ENCODE data around the gene MRPL50. TPM values are rescaled to one million over a fixed set of nuclear protein-coding genes. Genes with fewer than 3 reads are reported as not detected.

The MRPL50 gene
- 11.9 TPM for total RNA-seq

DNA sequence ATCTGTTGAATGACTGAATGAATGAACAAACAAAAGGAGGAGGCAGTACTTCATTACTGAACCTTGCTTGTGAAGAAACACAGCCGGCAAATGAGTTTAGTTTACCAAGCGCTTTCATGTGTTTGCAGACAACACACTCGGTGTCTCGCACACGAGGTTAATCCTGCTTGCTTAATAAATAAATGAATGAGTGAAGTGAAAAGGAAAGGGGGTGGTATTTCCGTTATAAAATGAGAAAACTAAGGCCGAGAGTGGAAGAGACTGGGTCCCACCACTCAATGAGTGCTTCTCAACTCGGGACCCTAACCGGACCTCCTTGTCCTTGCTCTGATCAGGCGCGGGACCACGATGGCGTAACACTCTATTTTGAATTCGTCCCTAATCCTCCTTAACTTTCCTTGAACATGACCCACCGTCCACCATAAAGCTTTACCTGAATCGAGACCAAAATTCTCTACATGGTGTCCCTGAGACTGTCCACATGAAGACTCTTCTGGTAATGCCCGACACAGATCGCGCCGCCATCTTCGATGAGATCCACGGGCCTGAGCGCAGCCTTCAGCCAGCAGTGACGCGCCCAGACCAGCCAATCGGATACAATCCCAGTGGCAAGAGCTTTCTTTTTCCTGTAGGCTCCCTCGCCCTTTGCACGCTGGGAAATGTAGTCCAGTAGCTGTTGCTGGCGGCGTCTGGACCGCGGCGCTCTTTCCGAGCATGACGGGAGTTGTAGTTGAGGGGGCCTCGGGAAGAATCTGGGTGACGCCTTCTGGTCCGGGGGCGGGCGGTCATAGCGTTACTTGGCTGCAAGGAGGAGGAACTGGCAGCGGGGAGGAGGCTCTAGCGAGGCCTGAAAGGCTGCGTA lies at the start of gene MRPL50, which contains the start of gene ZNF189:
TSS of gene MRPL50 (minus strand) at position 551 of the 862 bp plus-strand sequence. CDS start at position 525, 26 bp downstream.
TSS of gene ZNF189 (plus strand) at position 784 of the 862 bp plus-strand sequence. CDS start 306 bp downstream, outside the sequence.
- DNase-seq (ENCODE audit: low spot score): peak; percentile 98

DNA sequence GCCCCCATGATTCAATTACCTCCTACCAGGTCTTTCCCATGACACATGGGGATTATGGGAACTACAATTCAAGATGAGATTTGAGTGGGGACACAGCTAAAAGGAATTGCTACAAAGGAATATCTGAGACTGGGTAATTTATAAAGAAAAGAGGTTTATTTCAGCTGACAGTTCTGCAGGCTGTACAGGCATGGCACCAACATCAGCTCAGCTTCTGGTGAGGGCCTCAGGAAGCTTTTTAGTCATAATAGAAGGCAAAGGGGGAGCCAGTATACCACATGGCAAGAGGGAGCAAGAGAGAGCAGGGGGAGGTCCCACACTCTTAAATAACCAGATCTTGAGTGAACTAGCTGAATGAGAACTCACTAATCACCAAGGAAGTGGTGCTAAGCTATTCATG lies 48.3 kb upstream of the MRPL50 start:
- no peak for DNase-seq (ENCODE audit: low spot score)

DNA sequence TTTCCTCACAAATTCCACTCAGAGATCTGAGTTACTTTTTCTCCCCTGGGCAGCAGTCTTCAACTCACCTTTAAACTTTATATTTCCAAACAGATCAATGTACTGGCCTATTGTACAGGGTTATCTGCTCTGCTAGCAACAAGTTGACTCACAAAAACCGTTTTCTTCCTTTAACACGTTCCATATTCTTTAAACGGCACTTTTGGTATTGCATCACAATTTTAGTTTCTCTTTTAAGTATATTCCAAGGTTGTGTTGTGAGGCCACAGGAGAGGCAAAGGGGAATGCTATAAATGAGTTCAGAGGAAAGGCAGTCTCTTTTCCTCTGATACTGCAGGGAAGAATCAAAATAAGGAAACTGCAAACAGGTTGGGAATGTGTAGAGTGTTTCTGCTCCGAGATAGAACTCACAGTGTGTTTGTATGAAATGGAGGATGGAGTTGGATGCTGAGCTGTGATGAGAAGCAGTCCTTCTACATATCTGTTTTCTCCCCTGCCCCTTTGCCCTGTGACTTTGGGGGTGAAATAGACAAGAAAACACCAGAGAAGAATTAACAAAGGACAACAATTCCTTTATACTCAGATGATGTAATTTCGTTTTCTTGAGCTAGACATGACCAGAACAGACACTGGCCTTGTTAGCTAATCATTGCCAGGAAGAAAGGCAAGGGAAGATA lies 47.1 kb upstream of the MRPL50 start:
- no peak for DNase-seq (ENCODE audit: low spot score)

DNA sequence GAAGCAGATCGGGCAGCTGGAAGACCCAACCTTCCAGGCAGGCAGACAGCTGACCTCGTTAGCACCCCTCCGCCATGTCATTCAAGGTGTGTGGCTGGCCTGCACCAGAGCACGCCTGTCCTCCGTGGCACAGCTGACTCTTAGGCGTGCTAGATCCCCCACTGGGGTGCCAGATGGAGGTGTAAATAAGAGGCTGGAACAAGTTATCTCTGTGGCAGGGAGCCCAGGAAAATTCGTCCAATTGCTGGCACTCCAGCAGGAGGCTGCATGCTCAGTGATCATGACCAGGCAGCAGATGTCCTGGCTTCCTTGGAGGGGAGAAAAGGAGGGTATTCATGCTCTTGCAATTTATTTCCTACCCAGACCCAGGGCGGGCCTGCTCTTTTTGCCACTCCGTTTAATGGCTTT lies 45.0 kb upstream of the MRPL50 start:
- DNase-seq (ENCODE audit: low spot score): no peak

DNA sequence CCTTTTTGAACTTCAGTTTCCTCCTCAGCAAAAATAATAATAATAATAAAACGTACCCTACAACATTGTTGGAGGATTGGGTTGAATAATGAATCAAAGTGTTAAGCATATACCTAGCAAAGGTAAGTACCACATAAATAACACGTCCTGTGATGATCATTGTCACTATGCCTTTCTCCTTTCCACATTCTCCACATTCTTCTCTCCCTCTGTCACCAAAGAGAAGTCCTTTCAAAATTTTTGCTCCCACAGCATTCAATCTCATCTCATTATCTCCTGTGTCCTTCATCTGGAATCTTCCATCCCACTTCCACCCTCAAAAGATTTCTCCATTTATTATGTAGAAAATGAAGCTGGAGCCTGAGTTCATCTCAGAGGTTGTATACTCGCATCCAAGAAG lies 44.3 kb upstream of the MRPL50 start:
- no peak for DNase-seq (ENCODE audit: low spot score)

DNA sequence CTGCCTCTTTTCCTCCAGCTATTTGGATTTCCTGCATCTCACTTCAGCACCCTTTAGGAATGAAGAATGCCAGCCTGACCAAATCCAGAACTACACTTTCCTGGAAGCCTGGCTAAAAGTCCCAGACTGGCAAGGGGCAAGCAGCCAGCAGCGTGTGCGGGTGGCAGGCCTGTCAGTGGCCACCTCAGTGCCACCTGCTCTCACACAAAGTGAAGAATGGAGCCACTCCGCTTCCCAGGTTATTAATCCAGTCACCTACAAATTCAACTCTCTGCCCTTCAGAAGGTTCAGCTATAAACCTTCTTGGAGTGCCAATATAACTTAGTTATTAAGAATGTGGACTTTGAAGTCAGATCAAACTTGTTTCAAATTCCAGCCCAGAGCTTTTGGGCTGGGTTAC lies 43.9 kb upstream of the MRPL50 start:
- no peak for DNase-seq (ENCODE audit: low spot score)

DNA sequence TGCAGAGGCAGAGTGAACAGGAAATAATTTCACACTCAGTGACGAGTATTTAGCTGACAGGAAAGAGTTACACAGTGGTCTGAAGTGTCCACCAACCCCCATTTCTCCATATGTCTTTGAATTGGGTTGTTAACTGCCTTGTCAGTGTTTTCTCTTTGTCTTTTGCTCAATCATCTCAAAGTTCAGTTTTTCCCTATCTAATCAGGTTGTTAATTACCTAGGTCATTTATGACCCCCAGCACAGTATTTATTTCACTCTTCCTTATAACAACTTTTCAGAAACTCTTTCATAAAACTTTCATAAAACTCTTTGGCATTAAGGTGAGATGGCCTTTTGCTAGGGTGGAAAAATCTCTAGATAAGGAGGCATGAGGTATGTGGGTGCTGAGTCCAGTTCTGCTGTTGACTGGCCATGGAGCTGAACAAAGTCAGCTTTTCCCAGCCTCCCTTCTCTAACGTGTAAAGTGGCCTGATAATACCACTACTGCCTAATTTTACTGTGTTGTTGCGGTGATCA lies 42.4 kb upstream of the MRPL50 start:
- DNase-seq (ENCODE audit: low spot score): no peak

DNA sequence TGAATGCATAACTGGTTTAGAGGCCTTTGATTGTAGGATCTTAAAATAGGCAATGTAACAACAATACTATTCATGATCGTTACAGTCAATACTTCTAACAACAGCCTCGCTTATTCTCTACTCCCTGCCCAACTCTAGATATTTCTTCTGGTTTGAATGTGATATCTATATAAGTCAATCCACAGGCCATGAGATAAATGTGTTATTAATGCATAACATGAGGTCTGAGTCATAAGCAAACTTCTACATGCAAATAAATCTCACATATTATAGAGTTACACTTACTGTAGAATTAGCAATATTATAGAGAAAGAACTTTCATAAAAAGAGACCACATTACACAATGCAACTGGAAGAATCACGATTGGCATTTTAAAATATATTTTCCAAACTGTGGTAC lies 40.1 kb upstream of the MRPL50 start:
- no peak for DNase-seq (ENCODE audit: low spot score)

DNA sequence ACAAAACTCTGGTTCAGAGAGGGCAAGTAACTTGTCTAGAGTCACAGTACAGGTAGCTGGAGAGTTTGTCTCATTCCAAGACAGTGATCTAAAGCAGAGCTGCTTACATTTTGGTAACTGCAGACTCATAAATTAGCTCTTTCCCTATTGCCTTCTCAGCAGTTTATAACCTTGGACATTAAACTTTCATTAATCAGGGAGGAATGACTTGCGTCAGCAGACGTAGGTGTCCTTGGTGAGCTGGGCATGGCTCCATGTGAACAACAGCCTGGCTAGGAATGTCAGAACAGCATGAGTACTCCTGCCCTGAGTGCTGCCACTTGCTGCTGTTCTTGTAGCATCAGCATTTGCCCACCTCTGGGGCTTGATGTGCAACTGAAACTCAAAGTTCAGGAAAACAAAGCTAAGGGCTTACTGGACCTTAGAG lies 39.4 kb upstream of the MRPL50 start:
- no peak for DNase-seq (ENCODE audit: low spot score)

DNA sequence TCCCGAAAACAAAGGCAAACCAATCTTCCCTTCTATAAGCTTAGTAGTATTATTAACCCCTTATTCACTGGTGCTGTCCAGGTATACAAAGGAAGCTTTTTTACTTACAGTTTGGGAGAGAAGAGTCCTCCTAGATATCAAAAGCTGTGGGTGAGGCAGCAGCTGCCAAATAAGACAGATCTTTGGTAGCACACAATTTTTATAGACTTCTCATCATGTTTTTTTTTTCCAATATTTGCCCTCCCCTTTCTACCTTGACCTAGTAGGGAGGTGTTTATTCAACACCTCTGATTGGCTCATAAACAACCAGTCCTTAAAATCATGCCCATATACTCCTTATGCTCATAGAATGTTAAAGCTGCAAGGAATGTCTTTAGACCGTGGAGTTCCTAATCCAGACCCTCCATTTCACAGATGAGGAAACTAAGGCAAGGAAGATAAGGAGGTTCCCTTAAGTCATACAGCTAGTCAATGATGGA lies 37.2 kb upstream of the MRPL50 start, which contains the start of gene ALDOB:
TSS of gene ALDOB (minus strand) at position 174 of the 479 bp plus-strand sequence. CDS start 4,887 bp downstream, outside the sequence.
- DNase-seq (ENCODE audit: low spot score): no peak

DNA sequence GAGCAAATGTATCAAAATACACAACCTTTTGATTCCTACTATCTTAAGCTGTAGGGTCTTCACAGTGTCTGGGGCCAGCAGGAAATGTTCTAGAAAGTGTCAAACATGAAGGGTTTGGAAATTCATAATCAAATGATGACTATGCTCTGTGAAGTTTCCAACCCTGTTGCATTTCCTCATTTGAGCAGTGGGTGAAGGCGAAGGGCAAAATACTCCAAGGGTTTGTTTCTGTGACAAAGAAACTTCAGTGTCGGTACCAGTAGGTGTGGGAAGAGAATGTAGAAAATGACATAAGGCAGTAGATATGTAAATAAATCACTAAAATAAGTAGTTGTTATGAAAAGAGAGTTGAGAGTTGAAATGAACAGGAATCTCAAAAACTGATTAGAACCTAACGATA lies 36.6 kb upstream of the MRPL50 start:
- DNase-seq (ENCODE audit: low spot score): no peak

DNA sequence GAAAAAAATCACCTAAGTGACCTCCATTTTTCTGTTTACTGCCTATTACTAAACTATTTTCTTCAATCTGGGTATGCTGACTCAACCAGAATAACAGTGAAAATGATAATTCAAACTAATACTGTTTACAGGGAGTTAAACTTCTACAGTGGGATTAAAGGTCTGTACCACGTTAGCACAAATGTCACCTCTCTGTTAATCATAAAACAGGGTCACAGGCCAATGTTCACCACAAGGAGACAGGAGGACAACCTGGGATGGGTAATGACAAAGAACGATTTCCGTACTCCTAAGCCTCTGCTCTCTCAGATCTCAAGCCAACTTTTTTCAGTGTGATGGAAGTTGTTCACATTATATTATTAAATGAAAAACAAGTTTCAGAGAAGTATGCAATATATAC lies 34.8 kb upstream of the MRPL50 start:
- no peak for DNase-seq (ENCODE audit: low spot score)

DNA sequence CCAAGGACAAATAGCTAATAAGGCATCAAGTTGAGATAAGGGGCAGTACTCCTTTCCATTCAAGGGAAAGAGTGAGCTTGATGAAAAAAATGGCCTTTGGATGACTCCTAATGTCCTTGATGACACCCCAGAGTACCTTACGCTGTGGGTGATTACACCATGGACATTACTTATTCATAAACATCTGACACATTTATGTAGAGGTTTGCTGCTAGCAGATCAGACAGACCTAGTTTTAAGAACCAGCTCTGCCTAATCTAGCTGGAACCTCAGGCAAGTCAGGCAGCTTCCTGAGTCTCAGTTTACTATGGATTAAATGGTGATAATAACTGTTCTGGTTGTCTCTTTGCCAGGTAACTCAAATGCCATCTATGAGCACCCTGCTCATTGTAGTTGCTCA lies 34.3 kb upstream of the MRPL50 start:
- DNase-seq (ENCODE audit: low spot score): no peak

DNA sequence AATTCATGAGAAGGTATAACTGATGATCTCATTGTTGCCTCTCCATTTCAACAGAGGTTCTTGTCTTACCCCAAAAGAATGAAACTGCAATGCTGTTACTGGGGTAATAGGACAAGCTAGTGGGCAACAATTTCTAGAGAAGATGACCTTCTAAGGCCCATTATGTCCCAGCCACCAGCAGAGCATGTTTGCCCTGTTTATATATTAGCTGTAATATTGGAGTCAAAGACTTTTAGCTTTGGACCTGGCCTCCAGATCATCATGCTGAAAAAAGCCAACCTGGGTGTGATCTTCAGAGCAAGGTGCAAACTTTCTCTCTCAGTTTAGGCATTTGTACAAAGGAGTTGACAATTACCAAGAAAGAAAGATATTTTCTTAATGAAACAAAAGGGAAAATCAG lies 33.8 kb upstream of the MRPL50 start:
- DNase-seq (ENCODE audit: low spot score): no peak

DNA sequence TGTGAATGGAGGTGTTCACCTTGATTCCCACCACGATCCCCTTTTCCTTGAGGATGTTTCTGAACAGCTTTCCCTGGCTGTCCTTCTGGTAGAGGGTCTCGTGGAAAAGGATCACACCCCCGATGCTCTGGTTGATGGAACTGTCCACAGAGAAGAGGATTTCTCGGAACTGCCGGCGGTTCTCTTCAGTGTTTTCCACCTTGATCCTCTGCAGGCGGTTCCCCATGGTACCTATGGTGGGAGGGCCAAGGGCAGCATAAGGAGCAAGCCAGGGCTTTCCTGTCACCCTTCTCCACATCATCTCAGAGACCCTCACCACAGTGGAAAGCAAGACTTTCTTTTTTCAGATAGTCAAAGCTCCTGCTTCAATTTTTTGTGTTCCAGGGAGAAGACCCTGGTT lies 31.3 kb upstream of the MRPL50 start:
- DNase-seq (ENCODE audit: low spot score): no peak

DNA sequence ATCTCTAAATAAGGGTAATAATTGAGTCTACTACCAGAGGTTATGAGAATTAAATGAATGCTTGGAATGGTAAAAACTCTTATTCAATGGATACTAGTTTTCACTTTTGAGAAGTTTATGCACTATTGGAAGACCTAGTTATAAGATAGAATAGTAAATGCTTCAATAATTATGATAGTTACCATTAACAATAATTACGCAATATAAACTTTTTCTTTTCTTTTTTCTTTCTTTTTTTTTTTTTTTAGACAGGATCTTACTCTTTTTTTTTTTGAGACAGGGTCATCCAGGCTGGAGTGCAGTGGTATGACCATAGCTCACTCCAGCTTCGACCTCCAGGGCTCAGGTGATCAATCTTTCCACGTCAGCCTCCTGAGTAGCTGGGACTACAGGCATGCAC lies 30.5 kb upstream of the MRPL50 start:
- no peak for DNase-seq (ENCODE audit: low spot score)

DNA sequence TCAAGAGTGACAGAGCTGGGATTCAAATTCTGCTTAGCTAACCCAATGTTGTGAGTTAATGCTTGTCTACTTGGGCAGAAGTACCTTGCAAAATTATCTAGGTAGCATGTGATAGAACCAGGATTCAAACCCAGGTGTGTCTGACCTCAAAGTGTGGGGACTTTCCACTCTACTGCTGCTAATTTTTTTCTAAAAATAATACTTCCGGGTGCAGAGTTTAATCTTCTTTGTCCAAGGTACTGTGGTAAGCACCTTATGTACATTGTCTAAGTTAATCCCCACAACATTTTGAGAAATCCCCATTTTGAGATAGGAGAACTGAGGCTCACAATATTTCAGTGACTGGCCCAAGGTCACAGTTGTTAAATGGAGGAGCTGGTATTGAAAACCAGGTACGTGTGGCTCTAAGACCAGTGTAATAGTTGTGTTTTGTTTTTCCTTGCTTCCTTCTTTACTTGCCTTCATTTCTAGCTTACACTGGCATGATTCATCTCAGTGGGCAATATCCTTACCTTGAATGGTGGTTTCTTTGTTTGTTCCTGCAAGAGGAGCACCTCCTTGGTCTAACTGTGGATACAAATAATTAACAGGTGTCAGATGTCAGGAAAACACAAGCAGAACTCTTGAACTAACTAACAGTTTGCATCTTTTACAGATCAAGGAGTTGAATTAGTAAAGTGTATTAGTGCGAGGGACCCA lies 29.7 kb upstream of the MRPL50 start:
- DNase-seq (ENCODE audit: low spot score): no peak

DNA sequence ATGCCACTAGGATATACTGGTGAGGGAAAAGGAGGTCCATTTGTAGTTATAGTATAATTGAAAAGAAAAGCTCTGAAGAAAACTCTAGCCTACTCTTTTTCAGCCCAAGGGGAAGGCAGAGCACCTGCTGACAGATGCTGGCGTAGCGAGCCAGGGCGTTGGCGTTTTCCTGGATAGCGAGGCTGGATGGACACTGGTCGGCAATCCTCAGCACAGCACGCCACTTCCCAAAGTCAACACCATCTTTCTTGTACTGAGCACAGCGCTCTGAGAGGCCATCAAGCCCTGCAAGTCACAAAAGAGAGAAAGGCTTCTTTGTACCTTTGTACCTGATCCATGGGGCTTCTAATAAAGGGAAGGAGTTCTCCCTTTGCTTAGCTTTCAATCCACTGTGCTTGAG lies 28.9 kb upstream of the MRPL50 start:
- no peak for DNase-seq (ENCODE audit: low spot score)

DNA sequence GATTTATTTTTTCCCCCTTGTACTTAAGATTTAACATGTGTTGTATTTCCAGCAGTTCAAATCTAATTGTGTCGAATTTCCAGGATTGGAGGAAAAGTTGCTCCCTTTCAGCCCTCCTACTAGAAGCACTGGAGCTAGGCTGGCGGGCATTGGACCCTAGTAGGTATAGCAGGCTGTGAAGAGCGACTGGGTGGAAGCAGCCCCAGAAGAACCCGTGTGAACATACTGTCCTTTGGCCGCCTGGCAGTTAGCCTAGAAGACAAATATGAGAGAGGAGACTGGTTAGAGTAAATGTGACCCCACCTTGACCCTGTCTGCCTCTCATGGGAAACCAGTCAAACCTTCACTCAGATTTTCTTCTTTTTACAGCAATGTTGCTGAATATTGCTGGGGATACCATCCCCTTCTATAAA lies 23.2 kb upstream of the MRPL50 start:
- no peak for DNase-seq (ENCODE audit: low spot score)

DNA sequence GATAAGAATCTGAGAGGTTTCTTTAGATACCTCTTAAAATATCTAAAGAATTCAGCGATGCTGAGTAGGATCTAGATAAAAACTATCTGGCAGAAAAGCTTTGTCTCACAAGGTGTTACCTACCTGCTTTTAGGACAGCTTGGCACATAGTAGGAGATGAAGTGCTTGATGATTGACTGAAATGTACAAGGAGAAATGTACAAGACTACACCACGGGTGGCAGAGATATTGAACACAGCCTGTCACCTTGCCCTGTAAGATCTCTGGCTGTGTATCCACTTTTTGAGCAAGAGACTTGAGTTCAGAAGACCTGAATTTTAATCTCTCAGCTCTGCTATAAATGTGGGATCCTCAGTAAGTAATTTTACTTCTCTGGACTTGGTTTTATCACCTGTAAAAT lies 21.4 kb upstream of the MRPL50 start:
- DNase-seq (ENCODE audit: low spot score): no peak

DNA sequence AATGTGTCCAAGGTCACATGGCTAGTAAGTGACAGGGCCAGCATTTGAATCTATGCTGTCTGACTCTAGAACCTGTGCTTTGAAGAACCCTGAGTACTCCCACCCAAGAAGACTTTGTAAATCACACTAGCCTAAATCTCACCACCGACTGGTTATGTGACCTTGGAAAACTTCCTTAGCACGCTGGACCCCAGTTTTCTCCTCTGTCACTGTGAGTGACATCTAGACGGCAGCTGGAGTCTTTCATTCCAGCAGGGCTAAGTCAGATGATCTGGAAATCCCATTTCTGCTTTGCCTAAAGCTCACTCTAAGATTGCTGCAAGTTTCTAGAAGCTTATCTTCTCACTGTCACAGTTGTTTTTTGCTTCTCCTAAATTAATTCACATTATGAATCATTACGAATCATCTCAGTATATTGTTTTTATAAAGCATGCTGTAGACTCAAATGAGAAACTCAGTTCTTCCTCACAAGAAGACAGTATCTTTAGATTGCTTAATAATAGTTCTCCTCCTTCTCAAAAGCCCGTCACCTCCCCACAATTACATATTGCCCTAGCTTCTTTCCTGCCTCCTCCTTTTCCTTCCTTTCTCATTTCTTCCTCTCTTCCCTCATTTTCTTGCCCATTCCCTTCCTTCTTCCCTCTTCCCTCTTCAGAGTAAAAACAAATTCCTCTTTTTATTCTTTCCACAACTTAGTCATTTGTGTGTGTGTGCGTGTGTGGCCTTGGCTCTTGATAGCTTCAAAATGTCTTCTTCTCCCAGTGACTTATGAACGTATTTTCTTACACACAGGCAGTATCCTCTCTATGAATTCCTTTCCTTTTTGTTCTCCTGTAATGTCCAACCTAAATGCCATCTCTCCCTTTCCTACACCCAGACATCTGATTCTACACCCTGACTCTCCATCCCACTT lies 20.4 kb upstream of the MRPL50 start:
- DNase-seq (ENCODE audit: low spot score): no peak

Measured in ureter (tissue), 1 donor.